ENCODE data around the gene MAML3.
A peak's percentile ranks its signal among the peaks of the same experiment; 100 is the strongest.

Gene MAML3

DNA sequence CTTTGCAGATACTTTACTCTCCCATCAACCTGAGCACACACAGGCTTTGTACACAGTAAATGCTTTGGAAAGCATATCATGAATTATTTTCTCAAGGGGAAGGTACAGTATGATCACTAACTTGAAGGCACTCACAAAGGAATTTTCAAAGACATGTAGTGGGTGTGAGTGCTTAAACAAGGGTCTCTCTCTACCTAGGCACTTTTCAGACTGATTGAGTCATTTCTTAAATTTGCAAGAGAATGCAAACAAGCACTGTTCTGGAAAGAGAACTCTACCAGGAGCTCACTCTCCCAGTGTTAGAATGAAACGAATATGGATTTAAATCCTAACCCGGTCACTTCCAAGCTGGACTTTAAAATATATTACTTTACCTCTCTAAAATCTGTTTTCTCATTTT is 85.7 kb downstream of the MAML3 start:
- no peak for DNase-seq

DNA sequence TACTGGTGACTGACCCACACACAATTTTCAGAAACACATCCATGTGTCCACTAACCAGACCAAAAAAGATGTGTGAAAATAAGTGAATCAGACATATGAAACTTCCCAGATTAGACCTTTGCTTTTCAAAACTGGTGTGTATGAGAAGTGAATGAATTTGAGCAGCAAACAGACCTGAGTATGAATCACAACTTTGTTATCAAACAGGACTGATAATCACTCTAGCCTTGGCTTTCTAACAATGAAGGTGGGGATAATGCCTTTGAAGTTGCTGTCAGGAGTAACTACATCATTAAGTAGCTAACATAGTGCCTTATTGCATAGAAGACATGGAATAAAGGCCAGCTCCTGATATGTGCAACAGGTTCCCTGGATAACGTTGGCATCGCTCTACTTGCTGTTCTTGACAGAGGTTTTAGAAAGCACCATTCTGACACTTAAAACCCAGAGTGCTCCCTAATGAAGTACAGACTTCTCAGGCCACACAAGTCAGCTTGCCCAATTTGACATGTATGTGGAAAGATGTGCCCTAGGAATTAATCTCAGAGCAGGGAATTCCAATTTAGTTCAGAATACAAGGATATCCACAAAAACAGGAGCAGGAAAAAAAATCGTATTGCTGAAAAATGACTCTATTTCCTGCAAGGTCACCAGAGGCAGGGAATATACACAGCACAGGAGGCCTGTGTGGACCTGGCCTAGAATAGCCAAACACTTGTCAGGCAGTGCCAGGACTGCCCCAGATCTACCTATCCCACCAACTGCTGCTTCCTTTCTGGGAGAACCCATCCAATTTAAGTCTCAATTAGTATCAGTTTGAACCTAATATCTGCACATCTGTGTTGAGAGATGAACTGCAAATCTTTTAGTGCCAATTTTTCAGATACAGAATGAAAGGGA is 87.7 kb downstream of the MAML3 start:
- DNase-seq: no peak

DNA sequence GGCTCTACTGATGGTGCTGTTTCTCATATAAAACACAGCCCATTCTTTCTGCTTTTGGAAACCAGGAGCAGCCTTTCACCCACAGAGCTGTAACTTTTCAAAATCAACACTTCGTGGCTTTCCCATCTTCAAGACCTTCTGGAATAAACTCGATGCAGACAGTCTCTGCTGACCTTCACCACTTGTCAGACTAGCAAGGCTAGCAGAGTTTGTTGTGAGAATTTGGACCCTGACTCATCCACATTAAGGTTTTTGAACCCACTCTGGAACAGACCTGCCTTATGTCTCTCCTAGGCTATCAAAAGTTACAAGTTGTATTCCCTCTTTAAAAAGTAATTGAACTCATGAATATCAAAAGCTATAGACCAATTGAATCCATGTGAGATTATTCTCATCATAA is 88.6 kb downstream of the MAML3 start:
- no peak for DNase-seq

DNA sequence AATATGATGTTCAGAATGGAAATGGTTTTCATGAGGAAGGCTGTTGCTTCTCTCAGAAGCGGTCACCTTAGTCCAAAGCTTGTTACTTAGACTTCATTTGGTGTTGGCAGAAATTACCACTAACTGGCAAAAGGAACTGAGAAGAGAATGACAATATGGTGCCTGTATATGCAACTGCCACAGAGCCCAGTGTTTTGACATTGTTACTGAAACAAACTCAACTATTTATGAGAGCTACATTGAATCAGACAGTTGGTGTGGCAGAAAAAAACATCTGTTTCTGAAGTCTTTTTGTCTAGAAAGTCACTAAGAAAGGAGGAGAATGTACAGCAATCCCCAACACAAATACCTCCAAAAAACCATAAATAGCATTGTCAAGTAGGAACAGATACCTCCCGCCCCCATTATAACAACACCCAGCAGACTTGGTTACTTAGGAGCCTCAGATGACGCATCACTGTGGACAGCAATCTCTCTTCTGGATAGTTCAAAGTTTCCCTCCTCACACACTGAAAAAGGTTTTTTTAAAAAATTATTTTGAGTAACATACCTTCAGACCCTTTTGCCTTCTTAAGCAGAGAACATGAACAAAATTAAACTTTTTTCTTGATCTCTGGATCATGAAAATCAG is 92.2 kb downstream of the MAML3 start:
- DNase-seq: no peak

DNA sequence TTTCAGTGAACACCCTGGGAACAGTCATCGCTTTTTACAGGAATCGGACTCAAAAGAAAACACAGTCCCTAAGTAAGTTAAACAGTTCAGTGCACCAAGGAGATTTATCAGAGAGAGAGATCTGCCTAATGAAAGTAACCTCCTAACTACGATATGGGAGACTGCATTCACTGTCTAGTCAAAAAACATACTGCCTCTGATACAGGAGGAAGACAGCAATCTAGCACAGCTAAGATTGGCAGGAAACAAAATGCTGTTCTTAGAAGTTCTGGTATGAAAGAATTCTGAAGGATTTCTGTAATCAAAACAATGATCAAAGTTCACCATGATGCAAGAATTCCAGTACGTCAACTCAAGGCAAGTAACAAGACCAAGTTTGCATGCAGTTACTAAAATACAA is 92.8 kb downstream of the MAML3 start:
- DNase-seq: no peak

DNA sequence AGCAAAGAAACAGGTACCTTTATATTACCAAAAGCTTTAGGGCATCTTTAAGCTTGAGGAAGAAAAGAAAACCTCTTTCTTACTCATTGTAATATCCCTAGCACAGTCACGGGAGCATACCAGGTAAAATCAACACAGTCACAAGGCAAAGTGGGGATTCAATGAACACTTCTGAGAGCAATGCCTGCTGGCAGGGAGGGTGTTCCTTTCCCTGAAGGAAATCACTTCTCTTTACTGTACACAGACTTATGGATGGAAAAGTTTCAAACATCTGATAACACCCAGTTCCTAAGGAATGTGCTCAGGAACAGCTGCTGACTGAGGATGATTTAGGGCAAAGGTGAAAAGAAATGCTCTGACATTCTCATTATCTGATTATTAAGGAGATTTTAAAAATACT is 94.8 kb downstream of the MAML3 start:
- DNase-seq: no peak

DNA sequence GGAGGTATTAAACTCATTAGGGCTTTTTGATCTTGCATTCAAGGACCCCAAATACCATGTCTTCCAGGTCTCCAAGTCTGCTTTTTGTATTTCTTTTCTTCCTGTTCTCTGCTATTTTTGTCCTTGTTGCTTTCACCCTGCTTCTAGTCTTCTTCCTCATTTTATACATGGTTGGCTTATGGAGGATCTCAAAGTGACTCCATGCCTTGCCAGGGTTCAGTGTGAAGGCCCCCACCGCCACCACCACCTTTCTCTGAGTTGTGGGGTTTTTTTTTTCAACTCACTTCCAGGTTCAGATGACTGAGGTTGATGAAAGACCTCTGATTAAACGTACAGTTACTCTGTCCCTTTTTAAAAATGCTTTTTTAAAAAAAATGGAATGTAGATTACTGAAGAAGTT is 96.3 kb downstream of the MAML3 start:
- DNase-seq: no peak

DNA sequence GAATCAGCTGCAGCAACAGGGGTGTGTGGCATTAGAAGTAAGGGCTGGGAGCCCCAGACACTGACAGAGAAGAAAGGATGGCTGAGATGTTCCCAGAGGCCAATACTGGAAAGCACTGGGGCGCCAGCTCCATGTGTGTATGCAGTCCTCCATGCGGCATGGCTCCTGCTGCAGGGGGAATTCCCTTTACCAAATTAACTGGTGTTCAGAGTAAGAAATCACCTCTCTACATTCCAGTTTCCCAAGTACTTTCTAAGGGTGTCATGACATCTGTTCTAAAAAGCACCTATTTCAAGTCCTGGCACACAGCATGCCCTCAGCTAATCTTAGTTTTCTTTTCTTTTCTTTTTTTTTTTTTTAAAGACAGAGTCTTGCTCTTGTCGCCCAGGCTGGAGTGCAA is 98.0 kb downstream of the MAML3 start:
- no peak for DNase-seq

DNA sequence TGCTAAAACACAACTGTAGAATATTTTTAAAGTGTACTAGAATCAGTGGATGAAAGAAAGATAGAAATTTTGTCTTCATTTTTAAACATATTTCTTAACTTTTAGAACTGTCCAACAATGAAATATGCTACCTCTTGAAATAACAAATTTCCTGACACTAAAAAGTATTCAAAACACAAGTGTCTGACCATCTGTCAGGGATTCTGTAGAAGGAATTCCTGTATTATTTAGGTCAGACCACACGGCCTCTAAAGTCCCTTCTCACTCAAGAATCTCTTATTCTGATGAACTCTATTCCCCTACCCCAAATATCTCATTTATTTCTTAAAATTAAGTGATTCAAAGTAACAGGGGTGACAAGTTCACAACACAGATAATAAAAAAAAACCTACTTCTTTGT is 99.1 kb downstream of the MAML3 start:
- no peak for DNase-seq

DNA sequence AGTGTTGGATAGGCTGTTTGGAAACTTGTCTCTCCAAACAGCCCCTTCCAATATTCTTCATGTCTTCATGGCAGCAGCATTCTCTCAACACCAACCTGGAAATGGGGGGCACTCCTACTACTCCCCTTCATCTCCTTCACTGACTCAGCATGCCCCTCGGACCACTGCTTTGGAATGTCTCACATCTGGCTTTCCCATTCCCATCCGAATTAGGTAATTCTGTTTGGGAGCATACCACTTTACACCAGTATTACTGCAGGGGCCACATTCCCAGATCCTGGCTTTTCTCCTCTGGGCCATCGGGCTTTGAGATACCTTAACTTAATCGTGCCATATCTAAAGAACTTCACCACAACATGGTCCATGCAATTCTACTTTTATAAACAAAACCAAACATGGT is 100.8 kb downstream of the MAML3 start:
- no peak for DNase-seq

DNA sequence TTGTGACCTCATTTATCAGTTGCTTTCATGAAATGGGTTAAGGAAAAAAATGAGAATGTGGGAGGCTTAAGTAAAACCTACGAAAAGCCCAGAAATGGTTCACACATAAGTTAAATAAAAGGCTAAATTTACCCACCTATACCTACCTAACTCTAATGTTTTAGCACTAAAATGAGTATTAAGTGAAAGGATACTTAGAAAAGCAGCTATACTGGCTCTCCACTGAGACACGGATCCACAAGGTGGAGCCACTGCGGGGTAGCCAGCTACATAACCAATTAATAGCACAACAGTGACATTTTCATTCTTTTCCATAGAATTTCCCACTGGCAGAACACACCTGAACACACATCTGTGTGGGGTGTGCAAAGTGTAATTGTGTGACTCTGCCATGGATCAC is 101.9 kb downstream of the MAML3 start:
- no peak for DNase-seq

DNA sequence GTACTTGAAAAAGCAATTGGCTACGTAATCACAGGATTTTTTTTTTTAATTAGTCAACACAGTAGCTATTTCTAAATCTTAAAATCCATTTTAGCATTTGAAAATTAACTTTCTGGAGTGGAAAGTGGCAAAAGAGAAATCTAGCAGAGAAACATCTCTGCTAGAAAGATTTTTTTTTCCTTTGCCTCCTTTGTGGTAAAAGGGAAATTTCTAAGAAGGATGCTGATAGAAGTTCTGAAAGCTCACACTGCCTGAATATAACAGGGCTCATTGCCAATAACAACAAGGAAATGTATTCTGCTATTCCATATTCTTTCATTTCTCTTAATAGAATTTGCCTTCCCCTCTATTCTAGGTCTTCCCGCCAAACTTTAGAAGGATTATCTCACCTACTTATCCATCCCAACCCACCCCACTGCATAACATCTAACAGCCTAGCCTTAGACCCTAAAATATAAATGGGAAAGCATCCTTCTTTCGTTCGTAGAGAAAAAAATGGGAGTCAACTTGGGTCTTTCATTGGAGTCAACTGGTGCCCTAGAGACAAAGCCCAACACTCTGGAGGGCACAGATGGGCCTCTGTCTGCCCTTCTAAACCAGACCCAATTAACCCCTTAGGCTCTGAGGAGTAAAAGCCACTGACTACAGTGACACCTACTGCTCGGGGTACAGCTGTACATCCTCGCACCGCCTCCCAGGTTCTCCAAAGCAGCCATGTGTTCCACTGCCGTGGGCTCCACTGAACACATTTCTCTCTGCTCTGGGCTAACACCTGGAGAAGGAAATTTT is 103.9 kb downstream of the MAML3 start:
- DNase-seq: peak; percentile 44

DNA sequence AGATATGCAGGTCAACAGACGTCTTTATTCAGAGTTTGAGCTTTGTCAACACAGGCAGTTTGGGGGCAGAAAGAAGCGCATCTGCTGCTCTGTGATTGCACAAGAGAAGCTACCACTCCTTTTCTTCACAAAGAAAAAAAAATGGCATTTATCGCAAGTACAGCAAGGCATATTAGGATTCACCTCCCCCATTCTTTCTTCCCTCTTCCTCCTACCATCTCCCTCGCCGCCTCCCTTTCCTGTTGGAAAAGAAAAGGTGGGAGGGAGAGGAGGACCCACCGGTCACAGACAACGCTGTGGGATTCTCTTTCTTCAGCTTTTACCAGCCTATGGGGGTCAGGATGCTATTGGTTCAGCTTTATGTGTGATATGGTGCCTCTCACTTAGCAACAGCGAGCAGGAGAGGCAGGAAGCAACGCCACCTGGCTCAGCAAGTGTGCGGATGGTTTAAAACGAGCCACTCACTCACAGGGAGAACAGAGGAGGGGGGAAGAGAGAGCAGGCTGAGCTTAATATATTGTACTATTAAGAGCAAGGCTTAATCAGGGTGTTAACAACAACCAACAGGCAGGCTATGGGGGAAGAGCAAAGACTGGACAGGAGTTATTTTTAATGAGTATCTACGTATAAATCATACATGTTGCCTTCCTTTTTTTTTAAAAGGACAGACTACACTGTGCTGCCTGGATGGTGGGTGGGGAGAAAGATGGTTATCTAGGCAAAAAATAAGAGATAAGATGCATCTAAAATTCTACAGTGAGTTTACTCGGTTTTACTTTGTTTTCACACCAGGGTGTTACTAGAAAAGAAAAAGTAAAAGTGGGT is 104.7 kb downstream of the MAML3 start:
- DNase-seq: peak; percentile 86

DNA sequence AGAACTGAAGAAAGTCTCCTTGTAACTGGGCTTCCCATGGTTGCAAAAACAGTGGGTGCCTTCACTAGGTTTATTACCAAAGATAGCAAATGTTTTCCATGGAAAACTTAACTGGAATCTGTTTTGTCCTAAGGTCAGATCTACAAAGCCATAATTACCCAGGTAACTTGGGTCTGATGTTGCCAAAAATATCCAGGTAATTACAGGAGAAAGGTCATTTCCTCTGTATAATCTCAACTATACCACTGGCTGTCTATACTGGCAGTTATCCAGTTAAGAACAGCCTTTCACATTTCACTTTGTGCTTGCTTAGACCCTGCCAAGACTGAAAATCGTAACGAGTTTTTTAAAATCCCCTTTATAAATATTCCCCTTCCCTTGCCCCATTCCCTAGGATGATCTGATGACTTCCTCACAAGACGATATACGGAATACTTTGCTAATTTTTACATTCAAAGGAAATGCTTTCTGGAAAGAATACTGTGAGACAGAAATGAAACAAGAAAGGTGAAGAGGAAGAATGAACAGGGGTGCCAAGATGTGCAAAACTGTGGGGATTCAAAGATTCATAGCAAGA is 105.5 kb downstream of the MAML3 start:
- no peak for DNase-seq

DNA sequence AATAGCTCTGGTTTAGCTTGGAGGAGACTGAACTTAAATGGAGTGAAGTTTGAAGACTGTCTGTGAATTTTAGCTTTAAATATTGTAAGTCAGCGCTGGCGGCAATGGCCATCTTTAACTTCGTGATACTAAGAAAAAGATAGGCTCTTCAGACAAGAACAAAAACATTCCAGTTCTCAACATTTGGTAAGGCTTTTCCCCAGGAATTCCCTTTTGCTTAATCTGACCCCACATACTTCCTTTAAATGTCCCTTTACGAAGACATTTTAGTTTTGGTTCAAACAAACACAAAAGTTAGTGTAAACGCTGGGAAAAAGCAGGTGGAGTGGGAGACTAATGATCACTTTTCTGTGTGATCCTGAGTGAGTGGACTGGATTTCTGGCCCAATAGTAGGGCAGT is 106.2 kb downstream of the MAML3 start:
- no peak for DNase-seq

DNA sequence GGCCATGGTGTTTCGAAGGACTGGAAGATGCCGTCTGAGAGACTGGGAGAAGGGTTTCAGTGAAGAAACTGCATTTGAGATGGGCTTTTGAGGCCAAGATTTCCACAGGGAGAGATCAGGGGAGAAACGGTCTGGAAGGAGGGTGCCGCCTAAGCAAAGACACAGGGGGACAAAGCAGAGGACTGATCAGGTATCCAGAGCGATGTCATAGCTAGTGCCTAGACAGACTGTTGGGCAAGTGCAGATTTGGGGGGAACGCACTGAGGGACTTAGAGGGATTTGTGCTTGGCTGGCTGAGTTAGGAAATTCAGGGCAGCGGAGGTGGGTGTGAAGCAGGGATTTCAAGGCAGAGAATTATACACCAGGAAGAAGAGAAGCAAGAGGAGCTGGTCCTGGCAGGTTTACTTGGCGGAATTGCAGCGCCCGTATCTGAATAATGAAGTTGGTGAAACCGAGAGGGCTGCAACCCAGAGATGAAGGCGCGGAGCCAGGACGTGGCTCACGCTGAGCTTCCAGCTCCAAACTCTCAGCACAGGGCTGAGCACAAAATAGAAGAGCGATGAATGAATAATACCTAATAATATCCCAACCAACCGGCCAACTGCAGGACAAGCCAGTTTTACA is 106.9 kb downstream of the MAML3 start:
- no peak for DNase-seq

DNA sequence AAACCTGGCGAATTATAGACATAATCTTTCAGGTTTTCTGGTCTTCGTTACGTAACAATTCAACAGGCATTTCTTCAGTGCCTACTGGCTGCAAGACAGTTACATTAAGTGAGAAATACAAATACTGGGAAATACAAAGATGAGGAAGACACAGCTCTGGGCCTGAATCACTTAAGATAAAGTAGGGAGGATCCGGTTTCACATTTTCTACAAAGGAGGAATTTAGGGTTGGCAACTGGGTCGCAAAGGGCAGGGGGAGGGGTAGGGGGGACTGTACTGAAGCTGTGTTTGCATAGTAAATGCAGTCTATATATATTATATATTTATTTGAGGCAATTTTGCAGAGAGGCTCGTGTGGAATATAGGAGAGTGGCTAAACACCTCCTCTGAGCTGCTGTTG is 107.4 kb downstream of the MAML3 start:
- DNase-seq: no peak

DNA sequence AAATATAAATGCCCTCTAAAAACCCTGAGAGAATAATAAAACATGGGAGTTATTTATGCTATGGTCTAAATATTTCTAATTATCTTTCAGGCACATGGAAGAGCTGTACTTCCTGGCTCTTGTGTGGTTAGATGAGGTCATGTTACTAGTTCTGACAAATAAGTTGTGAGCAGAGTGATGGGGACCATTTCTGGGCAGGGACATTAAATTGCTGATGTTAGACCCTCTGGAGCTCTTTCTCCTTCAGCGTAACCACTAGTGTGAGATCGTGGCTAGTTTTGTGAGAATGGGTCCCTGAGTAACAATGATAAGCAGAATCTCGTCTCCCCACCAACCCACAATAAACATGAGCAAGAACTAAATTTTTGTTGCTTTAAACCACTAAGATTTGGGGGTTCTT is 108.0 kb downstream of the MAML3 start:
- no peak for DNase-seq

DNA sequence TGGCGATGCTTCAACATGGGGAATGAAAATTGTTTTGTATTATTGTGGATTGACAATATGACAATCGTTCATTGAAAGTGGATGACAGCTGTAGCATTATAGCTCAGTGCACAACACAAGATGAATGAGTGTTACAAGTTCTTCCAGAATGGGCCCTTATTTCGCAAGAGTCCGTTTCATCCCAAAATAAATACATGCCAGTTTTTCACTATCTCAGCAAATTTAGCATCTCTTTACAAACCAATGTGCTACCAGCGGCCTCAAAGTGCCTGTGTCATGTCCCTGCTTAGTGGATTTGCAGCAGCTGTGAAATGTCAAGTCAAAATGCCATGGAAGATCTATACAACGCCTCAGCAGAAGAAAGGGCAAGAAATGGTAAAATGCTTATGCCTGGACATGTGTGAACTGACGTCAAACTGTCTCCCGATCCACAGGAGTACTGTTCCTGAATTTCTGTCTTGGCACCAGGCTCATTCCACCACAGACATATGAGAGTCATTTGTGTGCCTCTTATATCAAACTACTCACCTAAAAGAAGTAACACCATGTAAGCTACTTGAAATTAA is 109.6 kb downstream of the MAML3 start:
- DNase-seq: no peak

DNA sequence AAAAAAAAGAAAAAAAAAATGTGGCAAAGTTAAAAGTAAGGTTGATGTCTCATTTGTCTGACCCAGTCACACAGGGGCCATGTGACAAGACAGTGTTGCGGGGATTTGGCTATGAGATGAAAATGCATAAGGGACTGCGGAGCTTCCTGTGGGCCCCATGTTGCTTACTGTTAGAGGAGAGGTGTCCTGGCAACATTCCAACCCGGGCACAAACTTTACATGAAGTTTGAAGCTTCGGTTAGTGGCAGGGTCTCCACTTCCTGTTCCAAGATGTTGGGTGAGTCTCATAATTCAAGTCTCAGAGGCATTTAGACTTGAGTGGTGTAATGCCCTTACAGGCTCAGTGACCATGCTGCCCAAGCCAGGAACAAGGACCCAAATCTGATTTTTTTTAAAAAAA is 111.3 kb downstream of the MAML3 start:
- no peak for DNase-seq

DNA sequence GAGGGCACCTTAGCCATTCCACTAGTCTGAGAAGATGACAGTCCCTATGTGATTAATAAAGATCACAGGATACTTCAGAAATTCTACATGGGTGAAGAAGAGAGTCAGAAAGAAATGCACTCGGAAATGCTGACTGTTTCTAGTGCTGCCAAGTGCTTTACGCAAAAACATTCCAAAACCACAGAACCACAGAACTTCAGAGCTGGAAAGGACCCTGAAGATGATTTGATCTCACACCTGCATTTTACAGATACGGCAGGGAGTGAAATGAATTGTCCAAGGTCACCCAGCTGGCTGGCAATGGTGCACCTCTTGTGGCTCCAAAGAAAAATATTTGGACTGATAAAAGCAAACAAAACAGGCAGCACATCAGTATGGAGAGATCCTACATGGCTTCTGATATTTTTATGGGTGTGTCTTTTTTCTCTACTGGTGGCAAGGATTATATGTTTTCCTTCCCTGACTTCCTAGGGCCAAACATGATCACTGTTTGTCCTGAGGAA is 115.9 kb downstream of the MAML3 start:
- no peak for DNase-seq

All from NCI-H345 (cell line).